Tibial nerve (tissue), 4 donors: ENCODE measurements around the gene ZNF618.

Experiments
- CTCF ChIP-seq, 5 experiments: fragments of 200-600 bp in 3 of 5; fragments of 450-650 bp in 2 of 5; sonication (generic) in 3 of 5; IDR thresholded peaks; one replicate each; pipeline ENCODE4 v1.5.1; 2016 to 2019; ENCODE audit warnings: antibody characterized with exemption in 5 of 5, mild to moderate bottlenecking in 3 of 5, moderate library complexity in 2 of 5
- EP300 ChIP-seq, 2 donors: sonication (generic); formaldehyde crosslinking; IDR thresholded peaks; one replicate each; pipeline ENCODE4 v1.6.1; 2017; ENCODE audit warnings: antibody characterized with exemption in 2 of 2, mild to moderate bottlenecking in 1 of 2

GRCh38 chr9:113913426-113914195 is 37.5 kb downstream of the ZNF618 start:
- TF ChIP-seq CTCF (IDR thresholded peaks at IDR 0.05) (no peak), EP300 (IDR thresholded peaks at IDR 0.05) (no peak)
